HL-60/S4 treated with retinoic acid at 250 ng/mL for 4 days and 3 days (cell line): ENCODE data around the gene EXOC3.
"Not testable (repeated sequence)": the region's sequence is repeated elsewhere in the genome, so short reads cannot be mapped to it uniquely, and the experiment has no call there.

Experiments used
- in situ Hi-C: fragments of 300-500 bp; cut with MboI; formaldehyde crosslinking; loops from 2 replicates; pipeline ENCODE4 v1.7.0; 2022; ENCODE audit warnings: low sequenced_read_pairs

Gene EXOC3

GRCh38 chr5:407051-407450, 35.9 kb upstream of the EXOC3 start:
- in situ Hi-C loops, result no loop called here

GRCh38 chr5:407801-408268, 35.1 kb upstream of the EXOC3 start:
- in situ Hi-C loops, result no loop called here

GRCh38 chr5:410911-411517, 32.0 kb upstream of the EXOC3 start:
- in situ Hi-C loops, result no loop called here

GRCh38 chr5:411728-412127, 31.2 kb upstream of the EXOC3 start:
- in situ Hi-C loops, result no loop called here

GRCh38 chr5:414991-415927, 27.7 kb upstream of the EXOC3 start:
- in situ Hi-C loops, result not testable (repeated sequence)

GRCh38 chr5:415928-416635, 26.9 kb upstream of the EXOC3 start:
- in situ Hi-C loops, result no loop called here

GRCh38 chr5:416636-416960, 26.4 kb upstream of the EXOC3 start:
- in situ Hi-C loops, result no loop called here

GRCh38 chr5:417301-418161, 25.4 kb upstream of the EXOC3 start:
- in situ Hi-C loops, result no loop called here

GRCh38 chr5:418162-419121, 24.5 kb upstream of the EXOC3 start:
- in situ Hi-C loops, result no loop called here

GRCh38 chr5:419970-420369, 23.0 kb upstream of the EXOC3 start:
- in situ Hi-C loops, result no loop called here

GRCh38 chr5:420632-421286, 22.2 kb upstream of the EXOC3 start:
- in situ Hi-C loops, result no loop called here

- in situ Hi-C loops, result no loop called here
These were observed 21.6 kb upstream of the EXOC3 start for GRCh38 chr5:421287-421880.

GRCh38 chr5:421901-422300, 21.1 kb upstream of the EXOC3 start:
- in situ Hi-C loops, result no loop called here

GRCh38 chr5:422323-423232, 20.4 kb upstream of the EXOC3 start:
- in situ Hi-C loops, result no loop called here

- in situ Hi-C loops, result no loop called here
These were observed 19.8 kb upstream of the EXOC3 start for GRCh38 chr5:423233-423565.

- in situ Hi-C loops, result no loop called here
These were observed 19.2 kb upstream of the EXOC3 start for GRCh38 chr5:423626-424261.
